Body of pancreas (tissue), 4 donors: ENCODE data around the gene CARD19. TPM values are rescaled to one million over a fixed set of nuclear protein-coding genes. Genes with fewer than 3 reads are reported as not detected.
A peak's percentile ranks its signal among the peaks of the same experiment; 100 is the strongest.

ENCODE experiments used
- ATAC-seq: fragments of 150-250 bp; one replicate; pipeline ENCODE4 v1.9.1; 2016
- DNase-seq, 4 donors: peaks; one replicate each; pipeline ENCODE4 v3.0.0-alpha.2; 2019
- H3K27ac ChIP-seq, 4 donors: fragments of 200-600 bp; sonication (generic); 1 replicate in 3 of 4; 2 replicates in 1 of 4; pipeline versions ENCODE4 v1.5.1 to v1.6.1; 2016 to 2019; ENCODE audit warnings: mild to moderate bottlenecking in 1 of 4, mixed read lengths in 1 of 4, moderate library complexity in 1 of 4
- H3K27me3 ChIP-seq, 2 donors: fragments of 200-600 bp; sonication (generic); one replicate each; pipeline ENCODE4 v1.6.0; 2016; ENCODE audit warnings: mild to moderate bottlenecking in 1 of 2
- H3K36me3 ChIP-seq, 2 donors: fragments of 200-600 bp; sonication (generic); replicated peaks in 1 of 2; 2 replicates each; pipeline ENCODE4 v1.5.1; 2016; ENCODE audit warnings: low read depth in 2 of 2; ENCODE audit not compliant: insufficient read depth in 1 of 2
- H3K4me1 ChIP-seq: fragments of 200-600 bp; sonication (generic); one replicate; pipeline ENCODE4 v1.6.0; 2016
- H3K4me3 ChIP-seq, 2 donors: fragments of 200-600 bp; sonication (generic); 1 replicate in 1 of 2; 2 replicates in 1 of 2; pipeline ENCODE4 v1.5.1; 2016 to 2019
- H3K9me3 ChIP-seq, 3 donors: fragments of 200-600 bp; sonication (generic); 1 replicate in 2 of 3; 2 replicates in 1 of 3; pipeline ENCODE4 v1.5.1; 2016
- POLR2A ChIP-seq, 3 donors: fragments of 450-650 bp; IDR thresholded peaks; one replicate each; pipeline ENCODE4 v1.6.1; 2016; ENCODE audit warnings: antibody characterized with exemption in 3 of 3, mild to moderate bottlenecking in 2 of 3
- WGBS, 2 donors: methylation state at CpG; one replicate each; pipeline ENCODE4 v1.1.5; 2017; 5-methylcytosine and 5-hydroxymethylcytosine counted together
- intact Hi-C: fragments of 100-400 bp; cut with DNase I; formaldehyde crosslinking; loops from one replicate; pipeline ENCODE4 v1.15.1; 2023
- total RNA-seq, 2 donors: library from RNA; depleted of rRNA; stranded (reverse); fragments of >200 nt; gene quantifications; one replicate each; pipeline ENCODE4 v1.1.0, GENCODE V29; 2016
- TF ChIP-seq, protein P1 (sequence below), 7 experiments: fragments of 450-650 bp in 4 of 7; fragments of 200-600 bp in 3 of 7; sonication (generic) in 3 of 7; IDR thresholded peaks; one replicate each; pipeline ENCODE4 v1.5.1; 2016 to 2019; ENCODE audit warnings: antibody characterized with exemption in 7 of 7

Gene CARD19
- total RNA-seq, 2 donors from 2014 or later = 4.3 to 20.8 TPM

DNA sequence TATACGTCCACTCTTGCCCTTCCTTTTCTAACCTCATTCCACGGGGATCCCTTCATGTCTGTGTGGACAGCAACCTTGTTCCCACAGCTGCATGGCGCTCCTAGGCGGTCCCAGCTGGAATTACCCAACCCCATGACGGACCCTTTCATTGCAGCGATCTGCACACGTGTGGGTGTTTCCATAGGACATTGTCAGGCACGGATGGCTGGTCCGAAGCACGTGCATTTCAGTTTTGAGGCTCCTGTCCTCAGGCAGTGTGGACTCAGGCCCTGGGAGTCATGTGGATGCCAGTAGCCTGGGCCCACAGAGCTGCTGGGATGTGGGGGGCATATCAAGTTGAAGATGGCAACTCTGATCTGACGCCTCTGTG lies 15.0 kb downstream of the CARD19 start:
- no peak overlapping the region for H3K4me3 ChIP-seq
- TF ChIP-seq POLR2A (IDR thresholded peaks at IDR 0.05) = no peak
- TF ChIP-seq, protein P1, sequence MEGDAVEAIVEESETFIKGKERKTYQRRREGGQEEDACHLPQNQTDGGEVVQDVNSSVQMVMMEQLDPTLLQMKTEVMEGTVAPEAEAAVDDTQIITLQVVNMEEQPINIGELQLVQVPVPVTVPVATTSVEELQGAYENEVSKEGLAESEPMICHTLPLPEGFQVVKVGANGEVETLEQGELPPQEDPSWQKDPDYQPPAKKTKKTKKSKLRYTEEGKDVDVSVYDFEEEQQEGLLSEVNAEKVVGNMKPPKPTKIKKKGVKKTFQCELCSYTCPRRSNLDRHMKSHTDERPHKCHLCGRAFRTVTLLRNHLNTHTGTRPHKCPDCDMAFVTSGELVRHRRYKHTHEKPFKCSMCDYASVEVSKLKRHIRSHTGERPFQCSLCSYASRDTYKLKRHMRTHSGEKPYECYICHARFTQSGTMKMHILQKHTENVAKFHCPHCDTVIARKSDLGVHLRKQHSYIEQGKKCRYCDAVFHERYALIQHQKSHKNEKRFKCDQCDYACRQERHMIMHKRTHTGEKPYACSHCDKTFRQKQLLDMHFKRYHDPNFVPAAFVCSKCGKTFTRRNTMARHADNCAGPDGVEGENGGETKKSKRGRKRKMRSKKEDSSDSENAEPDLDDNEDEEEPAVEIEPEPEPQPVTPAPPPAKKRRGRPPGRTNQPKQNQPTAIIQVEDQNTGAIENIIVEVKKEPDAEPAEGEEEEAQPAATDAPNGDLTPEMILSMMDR (IDR thresholded peaks at IDR 0.05) = no peak
- 85 to 89% methylated on average over 10 to 11 of the region's 11 CpGs for WGBS, 2 donors
- intact Hi-C loops = no loop called here
- no peaks in the 10 kb centered on the region for H3K27me3 ChIP-seq
- H3K27ac ChIP-seq = no peak overlapping the region
- DNase-seq (peak in 3 of 4 donors; percentile 1 to 10 (median 5)), ATAC-seq (no peak)
- H3K36me3 ChIP-seq = no peaks in the 10 kb centered on the region
- H3K4me1 ChIP-seq = peaks cover 5% of the 10 kb centered on the region
- no peaks in the 10 kb centered on the region for H3K9me3 ChIP-seq

DNA sequence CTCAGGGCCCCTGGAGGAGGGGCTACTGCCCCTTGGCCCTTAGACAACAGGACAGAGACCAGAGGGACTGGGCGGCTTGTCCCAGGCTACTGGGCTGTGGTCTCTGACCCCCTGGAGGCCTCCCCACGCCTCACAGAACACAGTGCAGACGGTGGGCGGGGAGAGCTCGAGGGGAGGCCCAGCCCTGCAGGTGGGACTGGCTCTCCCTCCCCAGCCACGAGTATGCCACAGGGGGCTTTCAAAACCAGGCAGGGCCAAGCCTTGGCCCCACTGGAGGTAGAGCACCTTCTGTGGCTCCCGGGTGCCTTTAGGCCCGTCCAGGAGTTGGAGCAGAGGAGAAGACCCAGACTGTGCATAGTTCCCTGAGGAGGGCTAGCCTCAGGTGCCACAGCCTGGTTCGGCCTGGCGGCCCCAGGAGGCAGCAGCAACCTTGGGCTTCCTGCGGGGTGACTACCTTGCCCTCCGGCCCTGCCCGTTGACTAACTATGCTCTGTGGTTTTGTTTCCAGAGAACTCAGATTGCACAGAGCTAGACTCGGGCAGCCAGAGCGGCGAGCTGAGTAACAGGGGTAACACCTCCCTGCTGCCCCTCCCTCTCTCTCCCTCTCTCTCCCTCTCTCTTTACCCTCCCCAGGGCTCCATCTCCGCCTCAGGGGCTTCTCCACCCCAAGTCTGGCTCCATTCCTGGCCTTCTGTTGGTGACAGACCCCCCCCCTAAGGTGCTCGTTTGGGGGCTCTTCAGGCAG lies 15.5 kb downstream of the CARD19 start:
- no peaks in the 10 kb centered on the region for H3K36me3 ChIP-seq
- H3K9me3 ChIP-seq = no peaks in the 10 kb centered on the region
- no peak overlapping the region for H3K4me3 ChIP-seq
- H3K27me3 ChIP-seq = no peaks in the 10 kb centered on the region
- DNase-seq (peak in 2 of 4 donors; percentile 4 to 6), ATAC-seq (no peak)
- peaks cover 5% of the 10 kb centered on the region for H3K4me1 ChIP-seq
- intact Hi-C loops = no loop called here
- TF ChIP-seq, protein P1 (IDR thresholded peaks at IDR 0.05) = no peak
- TF ChIP-seq POLR2A (IDR thresholded peaks at IDR 0.05) = no peak
- 79 to 90% methylated on average over 7 to 18 of the region's 18 CpGs for WGBS, 2 donors
- H3K27ac ChIP-seq = no peak overlapping the region

DNA sequence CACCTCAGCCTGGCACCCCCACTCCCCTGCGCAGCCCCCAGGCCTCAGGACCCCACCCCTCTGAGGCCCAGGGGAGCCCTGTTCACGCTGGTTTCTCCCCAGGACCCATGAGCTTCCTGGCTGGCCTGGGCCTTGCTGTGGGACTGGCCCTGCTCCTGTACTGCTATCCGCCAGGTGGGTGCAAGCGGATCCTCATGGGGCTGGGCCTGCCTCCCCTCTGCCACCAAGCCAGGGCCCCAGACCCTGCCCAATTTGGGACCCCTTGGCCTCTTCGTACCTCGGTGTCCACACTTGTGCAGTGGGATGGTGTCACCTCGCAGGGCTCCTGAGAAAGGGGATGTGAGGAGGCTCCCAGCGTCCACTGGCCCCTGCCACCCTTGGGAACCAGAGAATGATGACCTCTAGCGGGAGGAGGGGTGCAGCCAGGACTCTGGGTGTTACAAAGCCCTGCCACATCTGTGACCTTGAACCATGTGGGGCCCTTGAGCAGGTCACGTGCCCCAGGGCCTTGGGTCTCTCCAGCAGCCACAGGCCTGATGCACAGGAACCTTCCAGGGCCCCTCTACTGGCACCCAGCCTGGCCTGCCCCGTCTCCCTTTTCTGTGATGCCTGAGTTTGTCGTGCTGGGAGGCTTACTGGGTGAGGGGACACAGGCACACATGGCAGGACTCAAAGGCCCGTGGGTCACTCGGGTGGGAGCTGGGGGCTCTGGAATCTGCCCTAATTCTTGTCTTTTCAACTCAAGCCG lies 16.3 kb downstream of the CARD19 start:
- DNase-seq (peak in 2 of 4 donors; percentile 11 to 13), ATAC-seq (no peak)
- intact Hi-C loops = no loop called here
- WGBS, 2 donors = 76 to 88% methylated on average over 5 to 13 of the region's 15 CpGs
- Histone ChIP-seq H3K27me3 (no peaks in the 10 kb centered on the region), H3K9me3 (no peaks in the 10 kb centered on the region), H3K36me3 (no peaks in the 10 kb centered on the region), H3K27ac (no peak overlapping the region), H3K4me3 (no peak overlapping the region), H3K4me1 (peaks cover 5% of the 10 kb centered on the region)
- TF ChIP-seq, protein P1 (IDR thresholded peaks at IDR 0.05) = no peak
- TF ChIP-seq POLR2A (IDR thresholded peaks at IDR 0.05) = no peak

DNA sequence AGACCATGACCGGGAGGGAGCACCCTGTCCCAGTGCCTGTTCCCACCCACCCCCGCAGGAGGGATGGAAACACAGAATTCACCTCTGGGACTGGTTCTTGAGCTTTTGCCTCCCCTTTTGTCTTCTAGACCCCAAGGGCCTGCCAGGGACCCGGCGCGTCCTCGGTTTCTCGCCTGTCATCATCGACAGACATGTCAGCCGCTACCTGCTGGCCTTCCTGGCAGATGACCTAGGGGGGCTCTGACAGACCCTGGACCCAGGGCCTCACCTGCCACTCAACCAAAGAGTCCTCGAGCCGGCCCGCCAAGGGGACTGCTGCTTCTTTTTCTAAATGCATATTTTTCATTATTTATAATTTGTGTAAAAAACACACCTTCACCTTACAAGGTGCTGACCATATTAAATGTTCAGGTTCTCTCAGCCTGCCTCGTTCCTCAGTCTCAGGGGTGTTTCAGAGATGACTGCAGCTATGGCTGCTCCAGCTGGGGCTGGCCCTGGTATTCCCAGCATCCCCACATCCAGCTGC lies 16.9 kb downstream of the CARD19 start:
- H3K9me3 ChIP-seq = no peaks in the 10 kb centered on the region
- ATAC-seq (no peak), DNase-seq (peak in 3 of 4 donors; percentile 1 to 8 (median 3))
- WGBS, 2 donors = 84 to 93% methylated on average over 11 to 13 of the region's 13 CpGs
- intact Hi-C loops = no loop called here
- no peak overlapping the region for H3K27ac ChIP-seq
- H3K4me1 ChIP-seq = peaks cover 5% of the 10 kb centered on the region
- H3K27me3 ChIP-seq = no peaks in the 10 kb centered on the region
- no peak overlapping the region for H3K4me3 ChIP-seq
- H3K36me3 ChIP-seq = no peaks in the 10 kb centered on the region
- no peak for TF ChIP-seq POLR2A (IDR thresholded peaks at IDR 0.05)
- TF ChIP-seq, protein P1 (IDR thresholded peaks at IDR 0.05) = no peak
